HCT116 (cell line): ENCODE measurements around the gene METTL15. TPM values are rescaled to one million over a fixed set of nuclear protein-coding genes. Genes with fewer than 3 reads are reported as not detected.
"Not testable (repeated sequence)": the region's sequence is repeated elsewhere in the genome, so short reads cannot be mapped to it uniquely, and the experiment has no call there.

ENCODE experiments used
- ATAC-seq: fragments of 200-7000 bp; cut with Tn5 transposase; 2 replicates; pipeline ENCODE4 v1.9.1; 2020; ENCODE audit warnings: mild to moderate bottlenecking, moderate library complexity
- BruUV-seq: library from RNA; stranded (reverse); fragments of 400-500 nt; replicated peaks from 2 replicates; lab custom pipeline; 2021; lab: Mats Ljungman, UMichigan
- CTCF ChIA-PET: fragments of 300-600 bp; sonication (Branson Sonifier 250); formaldehyde crosslinking; loops from one replicate; lab custom pipeline; 2021; ENCODE audit warnings: antibody characterized with exemption; lab: Charles Lee
- POLR2A ChIA-PET: fragments of 300-600, 350-600 bp; sonication (Branson Sonifier 250); formaldehyde crosslinking; loops from one replicate; lab custom pipeline; 2021; ENCODE audit warnings: antibody characterized with exemption; lab: Charles Lee
- RAD21 ChIA-PET, 2 experiments: fragments of 300-600 bp; sonication (Branson Sonifier 250); formaldehyde crosslinking; loops; one replicate each; lab custom pipeline; 2023; ENCODE audit warnings: low total read pairs in 2 of 2; ENCODE audit not compliant: uncharacterized antibody in 2 of 2, unreplicated experiment in 2 of 2, low non-redundant PET in 1 of 2; lab: Charles Lee
- DNase-seq: peaks from one replicate; pipeline ENCODE4 v3.0.0-alpha.2; 2010; ENCODE audit warnings: low read depth, low spot score
- H2AFZ ChIP-seq: fragments of 200-600 bp; shearing (Covaris generic), sonication (generic); 2 replicates; pipeline ENCODE4 v1.6.1; 2017; ENCODE audit warnings: low read depth, mixed run types, mixed read lengths, antibody characterized with exemption, low read length; ENCODE audit not compliant: poor library complexity, severe bottlenecking
- H3K27ac ChIP-seq: 2 replicates; pipeline ENCODE4 v1.5.1; 2012; ENCODE audit warnings: low read depth, low read length
- H3K27me3 ChIP-seq: fragments of 200-600 bp; sonication (generic); 2 replicates; pipeline ENCODE4 v1.6.1; 2016; ENCODE audit warnings: mixed run types, low read length, mixed read lengths; ENCODE audit not compliant: insufficient read depth
- H3K36me3 ChIP-seq, 2 experiments: fragments of 200-500 bp in 1 of 2; fragments of 200-600 bp in 1 of 2; sonication (Bioruptor generic) in 1 of 2; sonication (generic) in 1 of 2; 2 replicates each; pipeline versions ENCODE4 v1.5.1 to v1.6.1; 2014 to 2016; ENCODE audit warnings: low read length in 2 of 2, inconsistent platforms in 1 of 2, mixed read lengths in 1 of 2, mixed run types in 1 of 2; ENCODE audit not compliant: insufficient read depth in 2 of 2, control insufficient read depth in 1 of 2
- H3K4me1 ChIP-seq, 2 experiments: fragments of 200-600 bp in 1 of 2; sonication (generic) in 1 of 2; 2 replicates each; pipeline versions ENCODE4 v1.5.1 to v1.6.1; 2012 to 2017; ENCODE audit warnings: low read length in 2 of 2, inconsistent platforms in 1 of 2, mild to moderate bottlenecking in 1 of 2, mixed read lengths in 1 of 2, mixed run types in 1 of 2, moderate library complexity in 1 of 2; ENCODE audit not compliant: insufficient read depth in 2 of 2, control insufficient read depth in 1 of 2
- H3K4me2 ChIP-seq: fragments of 200-600 bp; sonication (generic); 2 replicates; pipeline ENCODE4 v1.6.1; 2017; ENCODE audit warnings: mixed run types, low read length, mixed read lengths
- H3K4me3 ChIP-seq, 2 experiments: fragments of 200-600 bp in 1 of 2; sonication (generic) in 1 of 2; replicated peaks in 1 of 2; 2 replicates each; pipeline ENCODE4 v1.5.1; 2011 to 2016; ENCODE audit warnings: low read length in 2 of 2, control low read depth in 1 of 2, low read depth in 1 of 2, mild to moderate bottlenecking in 1 of 2, mixed read lengths in 1 of 2, mixed run types in 1 of 2
- H3K79me2 ChIP-seq: fragments of 200-600 bp; sonication (generic); 2 replicates; pipeline ENCODE4 v1.6.1; 2017; ENCODE audit warnings: mild to moderate bottlenecking, mixed run types, low read length, moderate library complexity, mixed read lengths; ENCODE audit not compliant: insufficient read depth
- H3K9ac ChIP-seq: fragments of 200-600 bp; sonication (generic); 2 replicates; pipeline ENCODE4 v1.6.1; 2016; ENCODE audit warnings: low read length, mixed read lengths
- H3K9me2 ChIP-seq: fragments of 200-600 bp; sonication (generic), shearing (Covaris generic); 2 replicates; pipeline ENCODE4 v1.6.1; 2017; ENCODE audit warnings: mixed run types, mild to moderate bottlenecking, moderate library complexity; ENCODE audit not compliant: insufficient read depth
- H3K9me3 ChIP-seq, 2 experiments: fragments of 200-500 bp in 1 of 2; fragments of 200-600 bp in 1 of 2; sonication (Bioruptor generic) in 1 of 2; sonication (generic) in 1 of 2; 2 replicates each; pipeline ENCODE4 v1.6.1; 2014 to 2017; ENCODE audit warnings: low read length in 2 of 2, mixed read lengths in 2 of 2, inconsistent platforms in 1 of 2, low read depth in 1 of 2, mild to moderate bottlenecking in 1 of 2, mixed run types in 1 of 2, moderate library complexity in 1 of 2; ENCODE audit not compliant: control insufficient read depth in 1 of 2, insufficient read depth in 1 of 2
- H4K20me1 ChIP-seq: fragments of 200-600 bp; sonication (generic), shearing (Covaris generic); 2 replicates; pipeline ENCODE4 v1.6.1; 2017; ENCODE audit warnings: mixed run types, mild to moderate bottlenecking, moderate library complexity; ENCODE audit not compliant: insufficient read depth
- ATF3 ChIP-seq: IDR thresholded peaks from 2 replicates; pipeline ENCODE4 v1.6.1; 2012
- CBX3 ChIP-seq: IDR thresholded peaks from 2 replicates; pipeline ENCODE4 v1.6.1; 2012; ENCODE audit warnings: low read depth
- FOSL1 ChIP-seq: IDR thresholded peaks from 2 replicates; pipeline ENCODE4 v1.6.1; 2012; ENCODE audit warnings: low read depth
- YY1 ChIP-seq: IDR thresholded peaks from 2 replicates; pipeline ENCODE4 v1.6.1; 2011; ENCODE audit warnings: low read length, low read depth, moderate library complexity, mild to moderate bottlenecking; ENCODE audit not compliant: insufficient replicate concordance; ENCODE audit errors: extremely low read depth
- ZBTB33 ChIP-seq: IDR thresholded peaks from 2 replicates; pipeline ENCODE4 v1.6.1; 2011; ENCODE audit warnings: mild to moderate bottlenecking, low read length, moderate library complexity; ENCODE audit not compliant: insufficient replicate concordance; ENCODE audit errors: extremely low read depth
- ZNF274 ChIP-seq: fragments of 200-500 bp; sonication (Bioruptor generic); IDR thresholded peaks from 2 replicates; pipeline ENCODE4 v1.6.1; 2014; ENCODE audit warnings: mild to moderate bottlenecking, low read depth, low read length, inconsistent platforms
- intact Hi-C: fragments of 100-400 bp; cut with micrococcal nuclease; formaldehyde crosslinking; loops from 2 replicates; pipeline ENCODE4 v1.10.0; 2022
- total RNA-seq: library from RNA; stranded (reverse); gene quantifications from one replicate; pipeline ENCODE4 v1.2.1, GENCODE V29; 2021; ENCODE audit not compliant: unreplicated experiment

Gene METTL15
- total RNA-seq, 1 experiment from 2014 or later, result 25.3 TPM

GRCh38 chr11:28133146-28133545 is 25.0 kb downstream of the METTL15 start:
- Histone ChIP-seq H3K9me2 (no peaks in the 10 kb centered on the region), H3K9ac (no peak overlapping the region), H3K36me3 (peaks cover 0 to 45% of the 10 kb centered on the region in 2 experiments; a peak in 2 of 4 replicates), H3K4me3 (no peak overlapping the region), H2AFZ (no peak overlapping the region), H3K4me1 (peaks cover 0 to 6% of the 10 kb centered on the region in 2 experiments; a peak in 1 of 4 replicates), H3K27ac (no peak overlapping the region), H3K79me2 (peaks cover 3% of the 10 kb centered on the region; the same call in 1 of the 2 replicates), H4K20me1 (no peaks in the 10 kb centered on the region), H3K4me2 (no peak overlapping the region), H3K9me3 (peaks cover 6 to 16% of the 10 kb centered on the region in 2 experiments; a peak in 3 of 4 replicates), H3K27me3 (no peaks in the 10 kb centered on the region)
- CTCF ChIA-PET, result no interaction called here
- no peak for ATAC-seq
- RAD21 ChIA-PET, result no interaction called here
- POLR2A ChIA-PET, result no interaction called here
- BruUV-seq, result no TSS peak
- no peak for TF ChIP-seq FOSL1
- intact Hi-C loops, result no loop called here
- no peak for DNase-seq

GRCh38 chr11:28136157-28136556 is 28.0 kb downstream of the METTL15 start:
- CTCF ChIA-PET, ATAC-seq: not testable (repeated sequence)

GRCh38 chr11:28137366-28137765 is 29.2 kb downstream of the METTL15 start:
- ChIA-PET RAD21 (no interaction called here), POLR2A (no interaction called here), CTCF (no interaction called here)
- H3K4me1 ChIP-seq, result peaks cover 3 to 28% of the 10 kb centered on the region in 2 experiments; a peak in 3 of 4 replicates
- peaks cover 6 to 16% of the 10 kb centered on the region in 2 experiments; a peak in 3 of 4 replicates for H3K9me3 ChIP-seq
- H3K4me2 ChIP-seq, result no peak overlapping the region
- no peak overlapping the region for H3K4me3 ChIP-seq
- H3K9ac ChIP-seq, result no peak overlapping the region
- intact Hi-C loops, result no loop called here
- DNase-seq (no peak), ATAC-seq (no peak)
- H3K9me2 ChIP-seq, result no peaks in the 10 kb centered on the region
- no TSS peak for BruUV-seq
- no peaks in the 10 kb centered on the region for H4K20me1 ChIP-seq
- H3K27me3 ChIP-seq, result no peaks in the 10 kb centered on the region
- H3K79me2 ChIP-seq, result 0 out of 2 replicates have a peak, but pooled peaks cover 2% of the 10 kb centered on the region
- no peak overlapping the region for H2AFZ ChIP-seq
- H3K36me3 ChIP-seq, result peaks cover 0 to 63% of the 10 kb centered on the region in 2 experiments; a peak in 2 of 4 replicates
- H3K27ac ChIP-seq, result no peak overlapping the region
- TF ChIP-seq CBX3 (no peak), ATF3 (no peak), ZBTB33 (no peak), YY1 (no peak), ZNF274 (no peak)

More at GRCh38 chr11:28136157-28136556, 28.0 kb downstream of the METTL15 start:
- H4K20me1 ChIP-seq, H2AFZ ChIP-seq, POLR2A ChIA-PET, H3K27ac ChIP-seq, DNase-seq, H3K4me2 ChIP-seq, BruUV-seq, H3K79me2 ChIP-seq, RAD21 ChIA-PET, H3K9me2 ChIP-seq, intact Hi-C loops, H3K27me3 ChIP-seq, H3K9ac ChIP-seq, H3K4me3 ChIP-seq: not testable (repeated sequence)
- H3K36me3 ChIP-seq, result peaks cover 0 to 64% of the 10 kb centered on the region in 2 experiments; a peak in 2 of 4 replicates
- H3K4me1 ChIP-seq, result peaks cover 3 to 26% of the 10 kb centered on the region in 2 experiments; a peak in 3 of 4 replicates
- peaks cover 6 to 16% of the 10 kb centered on the region in 2 experiments; a peak in 3 of 4 replicates for H3K9me3 ChIP-seq
